H1 (cell line): ENCODE data around the gene DLK1. TPM values are rescaled to one million over a fixed set of nuclear protein-coding genes. Genes with fewer than 3 reads are reported as not detected.
A peak's percentile ranks its signal among the peaks of the same experiment; 100 is the strongest.

Source experiments
- CTCF ChIA-PET: fragments of 300-600 bp; sonication (Branson Sonifier 250); formaldehyde crosslinking; loops from one replicate; lab custom pipeline; 2021; ENCODE audit not compliant: partially characterized antibody; lab: Charles Lee
- POLR2A ChIA-PET: fragments of 300-600 bp; sonication (Branson Sonifier 250); formaldehyde crosslinking; loops from one replicate; lab custom pipeline; 2021; ENCODE audit warnings: inconsistent platforms; ENCODE audit not compliant: partially characterized antibody; lab: Charles Lee
- DNase-seq, 2 experiments: peaks; one replicate each; pipeline versions ENCODE4 v3.0.0 to v3.0.0-alpha.2; 2010 to 2022; ENCODE audit warnings: low spot score in 2 of 2, low read depth in 1 of 2, mixed read lengths in 1 of 2
- FAIRE-seq: peaks from 2 replicates; lab custom pipeline; 2011; peaks lifted over from hg19 to GRCh38; lab: Jason Lieb, UNC
- H2AFZ ChIP-seq: 2 replicates; pipeline ENCODE4 v1.8.1; 2012; ENCODE audit warnings: low read length, inconsistent platforms
- H2AK5ac ChIP-seq: 2 replicates; pipeline ENCODE4 v1.6.1; 2013; ENCODE audit warnings: low read depth, low read length
- H2BK120ac ChIP-seq: replicated peaks from 2 replicates; pipeline ENCODE3; 2013; ENCODE audit warnings: low read depth, low read length, inconsistent platforms
- H2BK12ac ChIP-seq: 2 replicates; pipeline ENCODE4 v1.6.1; 2013; ENCODE audit warnings: low read depth, low read length
- H2BK15ac ChIP-seq: 2 replicates; pipeline ENCODE4 v1.6.1; 2013; ENCODE audit warnings: low read length
- H2BK20ac ChIP-seq: 2 replicates; pipeline ENCODE4 v1.6.1; 2013; ENCODE audit warnings: low read length
- H2BK5ac ChIP-seq: 2 replicates; pipeline ENCODE4 v1.6.1; 2013; ENCODE audit warnings: low read depth, low read length
- H3K14ac ChIP-seq: 2 replicates; pipeline ENCODE4 v1.6.1; 2013; ENCODE audit warnings: inconsistent platforms; ENCODE audit not compliant: insufficient read length
- H3K18ac ChIP-seq: 2 replicates; pipeline ENCODE4 v1.6.1; 2013; ENCODE audit warnings: low read length; ENCODE audit errors: extremely low read depth
- H3K23ac ChIP-seq: 2 replicates; pipeline ENCODE4 v1.6.1; 2013; ENCODE audit warnings: inconsistent platforms; ENCODE audit not compliant: insufficient read length
- H3K23me2 ChIP-seq: 2 replicates; pipeline ENCODE4 v1.6.1; 2013; ENCODE audit warnings: low read depth, low read length
- H3K27ac ChIP-seq: 2 replicates; pipeline ENCODE4 v1.6.1; 2011; ENCODE audit warnings: low read depth, low read length, inconsistent platforms
- H3K27me3 ChIP-seq, 4 experiments: replicated peaks in 1 of 4; 1 replicate in 1 of 4; 2 replicates in 3 of 4; pipeline versions ENCODE4 v1.6.1 to v1.8.1; 2011 to 2013; ENCODE audit warnings: low read length in 3 of 4, mild to moderate bottlenecking in 3 of 4, inconsistent platforms in 2 of 4, mixed read lengths in 2 of 4, moderate library complexity in 1 of 4; ENCODE audit not compliant: control insufficient read depth in 3 of 4, insufficient read depth in 3 of 4; ENCODE audit errors: extremely low read depth in 1 of 4
- H3K36me3 ChIP-seq, 4 experiments: 2 replicates each; pipeline versions ENCODE4 v1.6.1 to v1.8.1; 2011 to 2013; ENCODE audit warnings: mild to moderate bottlenecking in 4 of 4, low read length in 3 of 4, moderate library complexity in 2 of 4, control low read depth in 1 of 4, inconsistent platforms in 1 of 4; ENCODE audit not compliant: insufficient read depth in 4 of 4, control insufficient read depth in 2 of 4
- H3K4ac ChIP-seq: replicated peaks from 2 replicates; pipeline ENCODE3; 2013; ENCODE audit warnings: low read length, low read depth, mixed read lengths, inconsistent platforms; ENCODE audit not compliant: insufficient read length
- H3K4me1 ChIP-seq, 4 experiments: replicated peaks in 1 of 4; 1 replicate in 1 of 4; 2 replicates in 3 of 4; pipeline versions ENCODE4 v1.6.1 to v1.8.1; 2011 to 2013; ENCODE audit warnings: low read length in 3 of 4, inconsistent platforms in 2 of 4, mixed read lengths in 1 of 4; ENCODE audit not compliant: insufficient read depth in 4 of 4, control insufficient read depth in 3 of 4
- H3K4me2 ChIP-seq, 2 experiments: 2 replicates each; pipeline versions ENCODE4 v1.6.1 to v1.8.1; 2011 to 2013; ENCODE audit warnings: low read depth in 2 of 2, low read length in 2 of 2, control low read depth in 1 of 2, inconsistent platforms in 1 of 2, mild to moderate bottlenecking in 1 of 2; ENCODE audit not compliant: insufficient read depth in 1 of 2
- H3K4me3 ChIP-seq, 4 experiments: fragments of 200-600, 300-600 bp in 1 of 4; sonication (generic), shearing (Covaris generic), sonication (Bioruptor Twin) in 1 of 4; 2 replicates each; pipeline versions ENCODE4 v1.5.1 to v1.8.1; 2011 to 2016; ENCODE audit warnings: low read length in 4 of 4, low read depth in 3 of 4, control low read depth in 2 of 4, inconsistent platforms in 2 of 4, mild to moderate bottlenecking in 2 of 4, mixed read lengths in 1 of 4, moderate library complexity in 1 of 4; ENCODE audit not compliant: insufficient read depth in 2 of 4; ENCODE audit errors: extremely low read depth in 1 of 4
- H3K56ac ChIP-seq: replicated peaks from 2 replicates; pipeline ENCODE3; 2013; ENCODE audit warnings: low read depth, mild to moderate bottlenecking, mixed read lengths, low read length, inconsistent platforms; ENCODE audit not compliant: insufficient read length
- H3K79me1 ChIP-seq: 2 replicates; pipeline ENCODE4 v1.6.1; 2013; ENCODE audit warnings: low read depth, low read length, control low read depth
- H3K79me2 ChIP-seq, 2 experiments: 2 replicates each; pipeline versions ENCODE4 v1.6.1 to v1.8.1; 2012 to 2013; ENCODE audit warnings: low read length in 2 of 2, mild to moderate bottlenecking in 2 of 2, inconsistent platforms in 1 of 2; ENCODE audit not compliant: insufficient read depth in 2 of 2, control insufficient read depth in 1 of 2
- H3K9ac ChIP-seq, 4 experiments: replicated peaks in 1 of 4; 1 replicate in 1 of 4; 2 replicates in 3 of 4; pipeline versions ENCODE4 v1.6.1 to v1.8.1; 2011 to 2013; ENCODE audit warnings: low read depth in 3 of 4, low read length in 3 of 4, control low read depth in 2 of 4, mild to moderate bottlenecking in 2 of 4, moderate library complexity in 2 of 4, inconsistent platforms in 1 of 4; ENCODE audit errors: extremely low read depth in 1 of 4
- H3K9me3 ChIP-seq, 2 experiments: 2 replicates each; pipeline versions ENCODE4 v1.6.1 to v1.8.1; 2012 to 2013; ENCODE audit warnings: mild to moderate bottlenecking in 2 of 2, moderate library complexity in 2 of 2, control low read depth in 1 of 2, inconsistent platforms in 1 of 2, low read depth in 1 of 2, low read length in 1 of 2, mixed read lengths in 1 of 2; ENCODE audit not compliant: insufficient read depth in 2 of 2
- H4K20me1 ChIP-seq, 2 experiments: replicated peaks in 1 of 2; 2 replicates each; pipeline versions ENCODE3 to v1.8.1; 2011 to 2013; ENCODE audit warnings: inconsistent platforms in 2 of 2, low read length in 2 of 2, mild to moderate bottlenecking in 1 of 2; ENCODE audit not compliant: insufficient read depth in 2 of 2, control insufficient read depth in 1 of 2
- H4K5ac ChIP-seq: 2 replicates; pipeline ENCODE4 v1.6.1; 2013; ENCODE audit warnings: low read length, low read depth, mixed read lengths, inconsistent platforms; ENCODE audit not compliant: insufficient read length
- H4K8ac ChIP-seq: 2 replicates; pipeline ENCODE4 v1.8.0; 2013; ENCODE audit warnings: mild to moderate bottlenecking, moderate library complexity, low read length, inconsistent platforms; ENCODE audit not compliant: insufficient read depth; ENCODE audit errors: extremely low read depth
- H4K91ac ChIP-seq: replicated peaks from 2 replicates; pipeline ENCODE3; 2013; ENCODE audit warnings: low read length, mixed read lengths, inconsistent platforms; ENCODE audit not compliant: insufficient read length
- BCL11A ChIP-seq, 2 experiments: IDR thresholded peaks; one replicate each; pipeline ENCODE4 v1.6.1; 2011; ENCODE audit warnings: low read depth in 2 of 2, low read length in 2 of 2, mild to moderate bottlenecking in 2 of 2
- CHD1 ChIP-seq: IDR thresholded peaks from 2 replicates; pipeline ENCODE4 v1.6.1; 2012; ENCODE audit warnings: low read depth, low read length, improper control_type of control experiment
- EZH2 ChIP-seq: fragments of 200-600 bp; sonication (generic); IDR thresholded peaks from 2 replicates; pipeline ENCODE4 v1.7.1; 2012; ENCODE audit warnings: low read depth, mild to moderate bottlenecking, moderate library complexity, low read length, inconsistent platforms; ENCODE audit not compliant: severe bottlenecking
- POU5F1 ChIP-seq: IDR thresholded peaks from 2 replicates; pipeline ENCODE4 v1.6.1; 2011; ENCODE audit warnings: low read depth, mild to moderate bottlenecking, low read length, moderate library complexity
- RBBP5 ChIP-seq: IDR thresholded peaks from 2 replicates; pipeline ENCODE4 v1.7.1; 2012; ENCODE audit warnings: low read depth, mild to moderate bottlenecking, inconsistent platforms, low read length, moderate library complexity, borderline replicate concordance
- SIRT6 ChIP-seq: IDR thresholded peaks from one replicate; pipeline ENCODE4 v1.7.1; 2012; ENCODE audit warnings: low read length, inconsistent platforms
- SP4 ChIP-seq: IDR thresholded peaks from 2 replicates; pipeline ENCODE4 v1.6.1; 2012; ENCODE audit warnings: low read length, inconsistent platforms
- TAF7 ChIP-seq: optimal IDR thresholded peaks from 2 replicates; pipeline ENCODE3; 2011; ENCODE audit warnings: low read depth, mild to moderate bottlenecking, inconsistent platforms, low read length, moderate library complexity, borderline replicate concordance
- TCF12 ChIP-seq: IDR thresholded peaks from 2 replicates; pipeline ENCODE4 v1.6.1; 2011; ENCODE audit warnings: low read depth, mild to moderate bottlenecking, low read length
- TEAD4 ChIP-seq: IDR thresholded peaks from 2 replicates; pipeline ENCODE4 v1.6.1; 2012; ENCODE audit warnings: low read depth, low read length, inconsistent platforms, mixed read lengths
- ZNF274 ChIP-seq: IDR thresholded peaks from 2 replicates; pipeline ENCODE4 v1.7.0; 2012; ENCODE audit warnings: low read length, borderline replicate concordance; ENCODE audit errors: extremely low read depth
- WGBS, 2 experiments: shearing (Covaris generic) in 1 of 2; methylation state at CpG; one replicate each; pipeline versions ENCODE4 v1.1.6 to v1.1.7; 2013 to 2015; ENCODE audit warnings: low lambda C conversion rate in 2 of 2, mixed read lengths in 2 of 2, inconsistent platforms in 1 of 2, low coverage in 1 of 2, missing lambda C conversion rate in 1 of 2; ENCODE audit not compliant: insufficient replicate concordance in 2 of 2, insufficient coverage in 1 of 2, insufficient read length in 1 of 2; ENCODE audit errors: extremely low coverage in 1 of 2, missing lambda C conversion rate in 1 of 2; 5-methylcytosine and 5-hydroxymethylcytosine counted together
- polyA plus RNA-seq, 7 experiments: library from polyadenylated mRNA; depleted of rRNA in 3 of 7; stranded (reverse) in 5 of 7; unstranded in 2 of 7; fragments of >200 nt in 5 of 7; fragments of 200-250 nt in 2 of 7; gene quantifications; 1 replicate in 5 of 7; 2 replicates in 1 of 7; 4 replicates in 1 of 7; pipeline versions ENCODE4 v1.2.1 to v1.2.3, GENCODE V29; 2011 to 2013; ENCODE audit warnings: missing spikeins in 2 of 7, mixed read lengths in 2 of 7
- total RNA-seq: library from RNA; stranded (reverse); fragmentation: NEBNext Ultra II Directional; extraction: Animal tissue kit (Norgen Biotek cat#: 25700); gene quantifications from 2 replicates; pipeline ENCODE4 v1.2.1, GENCODE V29; 2021

Gene DLK1
- total and polyA plus RNA-seq, 2 of the 8 experiments (the other 6 are each of a cell fraction or from before 2014, with no cell fraction given), result 1.3 to 2.4 TPM

- Histone ChIP-seq H3K36me3 (peaks cover 0 to 3% (median 0%) of the 10 kb centered on the region in 4 experiments; a peak in 1 of 8 replicates), H2BK120ac (no peak overlapping the region), H3K4me1 (peaks cover 0 to 16% (median 10%) of the 10 kb centered on the region in 4 experiments; a peak in 6 of 7 replicates), H2BK20ac (peak overlapping the region; percentile 32; the same call in 1 of the 2 replicates), H3K23ac (no peak overlapping the region), H2AFZ (no peak overlapping the region), H4K91ac (no peak overlapping the region), H3K56ac (no peak overlapping the region), H3K4me3 (peak overlapping the region in 1 of 4 experiments; percentile 67; a peak in 3 of 8 replicates), H3K18ac (no peak overlapping the region; the same call in 1 of the 2 replicates), H2AK5ac (peak overlapping the region; percentile 80; the same call in 1 of the 2 replicates), H4K20me1 (peaks cover 0 to 3% of the 10 kb centered on the region in 2 experiments), H3K27me3 (peaks cover 24 to 54% (median 48%) of the 10 kb centered on the region in 4 experiments), H3K9me3 (peaks cover 0 to 5% of the 10 kb centered on the region in 2 experiments; a peak in 1 of 4 replicates), H3K4ac (no peak overlapping the region), H4K5ac (no peak overlapping the region), H2BK5ac (no peak overlapping the region), H3K9ac (no peak overlapping the region), H3K79me1 (no peaks in the 10 kb centered on the region), H3K23me2 (peaks cover 2% of the 10 kb centered on the region; the same call in 1 of the 2 replicates), H3K4me2 (peak overlapping the region; percentile 60 to 70; a peak in 2 of 4 replicates), H3K79me2 (no peaks in the 10 kb centered on the region), H3K14ac (no peak overlapping the region), H2BK12ac (0 out of 2 replicates have a peak overlapping the region, but pooled peaks have one; percentile 39), H3K27ac (no peak overlapping the region), H4K8ac (no peak overlapping the region), H2BK15ac (0 out of 2 replicates have a peak overlapping the region, but pooled peaks have one; percentile 72)
- 93% methylated on average over 33 of the region's 33 CpGs; no CpG with 5 or more reads in 1 of the 2 experiments for WGBS, 2 experiments
- FAIRE-seq (no peak), DNase-seq (no peak)
- POLR2A ChIA-PET, result no interaction called here
- CTCF ChIA-PET, result no interaction called here
- TF ChIP-seq TAF7 (no peak), SP4 (no peak), RBBP5 (no peak), TCF12 (no peak), BCL11A (IDR thresholded peaks at IDR 0.05; ENCODE audit: low read depth in 2 of 2, low read length in 2 of 2) (no peak), CHD1 (no peak), ZNF274 (no peak), TEAD4 (no peak), POU5F1 (no peak), SIRT6 (no peak), EZH2 (no peak)
Observed at GRCh38 chr14:100725587-100726387, 905 bp upstream of the DLK1 start.
